ENCODE results near the gene SGMS1.
A peak's percentile ranks its signal among the peaks of the same experiment; 100 is the strongest.

SGMS1 gene

GRCh38 chr10:50595785-50596184 is 28.0 kb downstream of the SGMS1 start:
- H3K27ac ChIP-seq, result no peak overlapping the region
- no peak for DNase-seq (ENCODE audit: low spot score)
- no peak for TF ChIP-seq CTCF (conservative IDR thresholded peaks at IDR 0.05; ENCODE audit: low read depth)
- ChIA-PET CTCF (no interaction called here), POLR2A (ENCODE audit: low non-redundant PET) (no interaction called here)

- no peak overlapping the region for H3K27ac ChIP-seq
- no peak for TF ChIP-seq CTCF (conservative IDR thresholded peaks at IDR 0.05; ENCODE audit: low read depth)
- ChIA-PET POLR2A (ENCODE audit: low non-redundant PET) (no interaction called here), CTCF (interaction anchor here (1.0 kb wide), 1 partner anchor 11 kb away, joined by 4 read pairs; no protein-coding TSS in a partner anchor)
- no peak for DNase-seq (ENCODE audit: low spot score)
Observed at GRCh38 chr10:50593523-50594376, 30.0 kb downstream of the SGMS1 start.

GRCh38 chr10:50592961-50593418 is 30.8 kb downstream of the SGMS1 start:
- no peak for DNase-seq (ENCODE audit: low spot score)
- no peak for TF ChIP-seq CTCF (conservative IDR thresholded peaks at IDR 0.05; ENCODE audit: low read depth)
- no peak overlapping the region for H3K27ac ChIP-seq
- CTCF ChIA-PET, result interaction anchor here (0.6 kb wide), 1 partner anchor 298 kb away, joined by 3 read pairs; no protein-coding TSS in a partner anchor
- POLR2A ChIA-PET (ENCODE audit: low non-redundant PET), result no interaction called here

- POLR2A ChIA-PET (ENCODE audit: low non-redundant PET), result no interaction called here
- no peak for DNase-seq (ENCODE audit: low spot score)
- TF ChIP-seq CTCF (conservative IDR thresholded peaks at IDR 0.05; ENCODE audit: low read depth), result no peak
- H3K27ac ChIP-seq, result no peak overlapping the region
- CTCF ChIA-PET, result interaction anchor here (1.2 kb wide), 1 partner anchor 31 kb away, joined by 3 read pairs; no protein-coding TSS in a partner anchor
Observed at GRCh38 chr10:50590935-50591334, 32.8 kb downstream of the SGMS1 start.

GRCh38 chr10:50586740-50587088 is 37.0 kb downstream of the SGMS1 start:
- no peak for DNase-seq (ENCODE audit: low spot score)
- no peak overlapping the region for H3K27ac ChIP-seq
- ChIA-PET POLR2A (ENCODE audit: low non-redundant PET) (no interaction called here), CTCF (no interaction called here)
- TF ChIP-seq CTCF (conservative IDR thresholded peaks at IDR 0.05; ENCODE audit: low read depth), result no peak

GRCh38 chr10:50585921-50586739 is 37.6 kb downstream of the SGMS1 start:
- ChIA-PET POLR2A (ENCODE audit: low non-redundant PET) (no interaction called here), CTCF (no interaction called here)
- peak; percentile 58 for DNase-seq (ENCODE audit: low spot score)

More at GRCh38 chr10:50585921-50586739, 37.6 kb downstream of the SGMS1 start:
- no peak for TF ChIP-seq CTCF (conservative IDR thresholded peaks at IDR 0.05; ENCODE audit: low read depth)
- no peak overlapping the region for H3K27ac ChIP-seq
